Measurements from ENCODE around the gene GTF2IRD2. TPM values are rescaled to one million over a fixed set of nuclear protein-coding genes. Genes with fewer than 3 reads are reported as not detected.

Gene GTF2IRD2
- total RNA-seq, 1 donor from 2014 or later = 2.8 TPM

Other genes starting within 250 kb of the GTF2IRD2 start
- 84.1 and 101 TPM in 2 replicates for gene GTF2I, start 193.9 kb downstream of the GTF2IRD2 start, total RNA-seq
- gene NCF1, start 77.6 kb downstream of the GTF2IRD2 start, total RNA-seq = 0.43 and 0.46 TPM in 2 replicates
- 15.5 and 18.4 TPM in 2 replicates for gene CASTOR2, start 113.1 kb upstream of the GTF2IRD2 start, total RNA-seq
- gene RCC1L, start 222.2 kb upstream of the GTF2IRD2 start, total RNA-seq = 63.0 and 76.3 TPM in 2 replicates
- 35.9 and 50.9 TPM in 2 replicates for gene GTF2IRD2B, start 241.0 kb upstream of the GTF2IRD2 start, total RNA-seq

Measured in epithelial cell of proximal tubule (primary cell).